Panc1 (cell line): ENCODE measurements around the gene FBXO15. TPM values are rescaled to one million over a fixed set of nuclear protein-coding genes. Genes with fewer than 3 reads are reported as not detected.

ENCODE experiments used
- ATAC-seq: fragments of 200-7000 bp; cut with Tn5 transposase; 2 replicates; pipeline ENCODE4 v1.9.1; 2020; ENCODE audit warnings: mild to moderate bottlenecking, moderate library complexity
- BruUV-seq: library from RNA; stranded (reverse); fragments of 400-500 nt; replicated peaks from 2 replicates; lab custom pipeline; 2021; lab: Mats Ljungman, UMichigan
- CTCF ChIA-PET: fragments of 300-600 bp; sonication (Branson Sonifier 250); formaldehyde crosslinking; loops from one replicate; lab custom pipeline; 2022; ENCODE audit warnings: antibody characterized with exemption; lab: Charles Lee
- POLR2A ChIA-PET: fragments of 300-600 bp; sonication (Branson Sonifier 250); formaldehyde crosslinking; loops from one replicate; lab custom pipeline; 2022; ENCODE audit warnings: antibody characterized with exemption; lab: Charles Lee
- DNase-seq: peaks from one replicate; pipeline ENCODE4 v3.0.0-alpha.2; 2010; ENCODE audit warnings: low read depth, low spot score
- H3K27ac ChIP-seq: 2 replicates; pipeline ENCODE4 v1.5.1; 2011; ENCODE audit warnings: mild to moderate bottlenecking, low read length, inconsistent platforms
- H3K27me3 ChIP-seq: fragments of 200-500 bp; sonication (Bioruptor generic); 2 replicates; pipeline ENCODE4 v1.6.0; 2014; ENCODE audit warnings: low read length, inconsistent platforms; ENCODE audit not compliant: control insufficient read depth, insufficient read depth
- H3K36me3 ChIP-seq: fragments of 200-500 bp; sonication (Bioruptor generic); 2 replicates; pipeline ENCODE4 v1.5.1; 2014; ENCODE audit warnings: inconsistent platforms, mild to moderate bottlenecking, low read length, moderate library complexity; ENCODE audit not compliant: control insufficient read depth, insufficient read depth
- H3K4me1 ChIP-seq: 2 replicates; pipeline ENCODE4 v1.5.1; 2011; ENCODE audit warnings: inconsistent platforms, mild to moderate bottlenecking, low read length, moderate library complexity; ENCODE audit not compliant: control insufficient read depth, insufficient read depth
- H3K4me3 ChIP-seq, 2 experiments: 2 replicates each; pipeline ENCODE4 v1.5.1; 2011 to 2012; ENCODE audit warnings: low read depth in 2 of 2, low read length in 2 of 2, mild to moderate bottlenecking in 2 of 2, inconsistent platforms in 1 of 2, moderate library complexity in 1 of 2
- H3K9me3 ChIP-seq: fragments of 200-500 bp; sonication (Bioruptor generic); 2 replicates; pipeline ENCODE4 v1.5.1; 2014; ENCODE audit warnings: low read depth, mild to moderate bottlenecking, inconsistent platforms, low read length, moderate library complexity; ENCODE audit not compliant: control insufficient read depth, insufficient read depth
- POLR2AphosphoS5 ChIP-seq: IDR thresholded peaks from 2 replicates; pipeline ENCODE4 v1.6.1; 2012; ENCODE audit warnings: mild to moderate bottlenecking, low read depth, low read length, moderate library complexity
- SIN3A ChIP-seq: IDR thresholded peaks from 2 replicates; pipeline ENCODE4 v1.6.1; 2012; ENCODE audit warnings: low read depth, mild to moderate bottlenecking, low read length, moderate library complexity, borderline replicate concordance; ENCODE audit not compliant: insufficient read depth
- TCF7L2 ChIP-seq: IDR thresholded peaks from 2 replicates; pipeline ENCODE4 v1.6.1; 2011; ENCODE audit warnings: mild to moderate bottlenecking, low read depth, low read length, inconsistent platforms
- in situ Hi-C: cut with HindIII; loops from 2 replicates; pipeline ENCODE4 v1.10.0; 2016; ENCODE audit warnings: low sequenced_read_pairs, low pct_unique_long_range_greater_than_20kb
- intact Hi-C: fragments of 100-400 bp; cut with micrococcal nuclease; formaldehyde crosslinking; loops from one replicate; pipeline ENCODE4 v1.10.0; 2022; ENCODE audit not compliant: unreplicated experiment
- total RNA-seq: library from RNA; stranded (reverse); gene quantifications from one replicate; pipeline ENCODE4 v1.2.1, GENCODE V29; 2021; ENCODE audit not compliant: unreplicated experiment
- TF ChIP-seq, protein P1 (sequence below): fragments of 450-650 bp; IDR thresholded peaks from 2 replicates; pipeline ENCODE4 v1.5.1; 2017; ENCODE audit warnings: mild to moderate bottlenecking
- TF ChIP-seq, protein P2 (sequence below), 2 experiments: IDR thresholded peaks; 2 replicates each; pipeline ENCODE4 v1.6.1; 2011 to 2012; ENCODE audit warnings: low read depth in 2 of 2, control low read depth in 1 of 2, low read length in 1 of 2, mild to moderate bottlenecking in 1 of 2, moderate library complexity in 1 of 2; ENCODE audit not compliant: insufficient read depth in 1 of 2

FBXO15 gene
- total RNA-seq, 1 experiment from 2014 or later, result 1.9 TPM

DNA sequence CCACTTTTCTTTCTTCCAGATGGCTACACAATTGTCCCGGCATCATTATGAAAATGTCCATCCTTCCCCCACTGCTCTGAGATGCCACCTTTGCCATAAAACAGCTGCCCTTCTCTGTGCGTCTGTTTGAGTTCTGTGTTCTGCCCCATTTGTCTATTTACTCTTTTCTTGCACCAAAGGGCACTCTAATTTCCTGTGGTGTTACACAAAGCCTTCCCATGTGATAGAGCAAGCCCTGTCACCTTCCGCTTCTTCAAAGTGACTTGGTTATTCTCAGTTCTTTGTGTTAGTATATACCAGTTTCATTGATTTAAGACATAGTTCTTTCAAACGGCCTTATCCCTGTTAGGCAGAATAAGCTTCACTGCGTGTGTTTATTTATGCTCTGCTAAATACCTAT lies 84.1 kb downstream of the FBXO15 start:
- in situ Hi-C loops, result no loop called here
- no TSS peak for BruUV-seq

DNA sequence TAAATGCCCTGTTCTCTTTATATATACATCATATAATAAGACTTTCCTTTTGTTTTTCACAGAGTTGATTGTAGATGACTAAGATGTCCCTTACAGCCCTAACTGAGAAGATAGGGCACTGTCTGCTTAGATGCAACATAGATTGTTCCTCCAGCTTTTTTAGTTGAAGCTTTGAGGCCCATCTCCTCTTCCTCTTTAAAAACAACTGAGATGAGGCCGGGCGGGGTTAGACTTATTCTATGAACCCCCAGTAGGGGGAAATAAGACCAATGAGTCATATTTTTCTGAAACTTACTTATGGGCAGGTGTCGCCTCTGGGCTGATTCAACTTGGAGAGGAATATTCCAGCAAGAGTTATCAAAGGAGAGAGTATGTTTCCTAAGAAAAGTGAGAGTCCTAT lies 84.6 kb downstream of the FBXO15 start:
- no peak overlapping the region for H3K4me3 ChIP-seq
- POLR2A ChIA-PET, result no interaction called here
- H3K9me3 ChIP-seq, result no peaks in the 10 kb centered on the region
- in situ Hi-C loops (no loop called here), intact Hi-C loops (no loop called here)
- ATAC-seq (no peak), DNase-seq (no peak)
- no TSS peak for BruUV-seq
- CTCF ChIA-PET, result interaction anchor here (0.6 kb wide), 1 partner anchor 65 kb away, joined by 3 read pairs; no protein-coding TSS in a partner anchor
- H3K27me3 ChIP-seq, result peaks cover 25% of the 10 kb centered on the region
- no peak overlapping the region for H3K27ac ChIP-seq
- no peaks in the 10 kb centered on the region for H3K36me3 ChIP-seq
- TF ChIP-seq, protein P1, sequence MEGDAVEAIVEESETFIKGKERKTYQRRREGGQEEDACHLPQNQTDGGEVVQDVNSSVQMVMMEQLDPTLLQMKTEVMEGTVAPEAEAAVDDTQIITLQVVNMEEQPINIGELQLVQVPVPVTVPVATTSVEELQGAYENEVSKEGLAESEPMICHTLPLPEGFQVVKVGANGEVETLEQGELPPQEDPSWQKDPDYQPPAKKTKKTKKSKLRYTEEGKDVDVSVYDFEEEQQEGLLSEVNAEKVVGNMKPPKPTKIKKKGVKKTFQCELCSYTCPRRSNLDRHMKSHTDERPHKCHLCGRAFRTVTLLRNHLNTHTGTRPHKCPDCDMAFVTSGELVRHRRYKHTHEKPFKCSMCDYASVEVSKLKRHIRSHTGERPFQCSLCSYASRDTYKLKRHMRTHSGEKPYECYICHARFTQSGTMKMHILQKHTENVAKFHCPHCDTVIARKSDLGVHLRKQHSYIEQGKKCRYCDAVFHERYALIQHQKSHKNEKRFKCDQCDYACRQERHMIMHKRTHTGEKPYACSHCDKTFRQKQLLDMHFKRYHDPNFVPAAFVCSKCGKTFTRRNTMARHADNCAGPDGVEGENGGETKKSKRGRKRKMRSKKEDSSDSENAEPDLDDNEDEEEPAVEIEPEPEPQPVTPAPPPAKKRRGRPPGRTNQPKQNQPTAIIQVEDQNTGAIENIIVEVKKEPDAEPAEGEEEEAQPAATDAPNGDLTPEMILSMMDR, result no peak
- TF ChIP-seq SIN3A (no peak), TCF7L2 (no peak), POLR2AphosphoS5 (no peak)
- TF ChIP-seq, protein P2, sequence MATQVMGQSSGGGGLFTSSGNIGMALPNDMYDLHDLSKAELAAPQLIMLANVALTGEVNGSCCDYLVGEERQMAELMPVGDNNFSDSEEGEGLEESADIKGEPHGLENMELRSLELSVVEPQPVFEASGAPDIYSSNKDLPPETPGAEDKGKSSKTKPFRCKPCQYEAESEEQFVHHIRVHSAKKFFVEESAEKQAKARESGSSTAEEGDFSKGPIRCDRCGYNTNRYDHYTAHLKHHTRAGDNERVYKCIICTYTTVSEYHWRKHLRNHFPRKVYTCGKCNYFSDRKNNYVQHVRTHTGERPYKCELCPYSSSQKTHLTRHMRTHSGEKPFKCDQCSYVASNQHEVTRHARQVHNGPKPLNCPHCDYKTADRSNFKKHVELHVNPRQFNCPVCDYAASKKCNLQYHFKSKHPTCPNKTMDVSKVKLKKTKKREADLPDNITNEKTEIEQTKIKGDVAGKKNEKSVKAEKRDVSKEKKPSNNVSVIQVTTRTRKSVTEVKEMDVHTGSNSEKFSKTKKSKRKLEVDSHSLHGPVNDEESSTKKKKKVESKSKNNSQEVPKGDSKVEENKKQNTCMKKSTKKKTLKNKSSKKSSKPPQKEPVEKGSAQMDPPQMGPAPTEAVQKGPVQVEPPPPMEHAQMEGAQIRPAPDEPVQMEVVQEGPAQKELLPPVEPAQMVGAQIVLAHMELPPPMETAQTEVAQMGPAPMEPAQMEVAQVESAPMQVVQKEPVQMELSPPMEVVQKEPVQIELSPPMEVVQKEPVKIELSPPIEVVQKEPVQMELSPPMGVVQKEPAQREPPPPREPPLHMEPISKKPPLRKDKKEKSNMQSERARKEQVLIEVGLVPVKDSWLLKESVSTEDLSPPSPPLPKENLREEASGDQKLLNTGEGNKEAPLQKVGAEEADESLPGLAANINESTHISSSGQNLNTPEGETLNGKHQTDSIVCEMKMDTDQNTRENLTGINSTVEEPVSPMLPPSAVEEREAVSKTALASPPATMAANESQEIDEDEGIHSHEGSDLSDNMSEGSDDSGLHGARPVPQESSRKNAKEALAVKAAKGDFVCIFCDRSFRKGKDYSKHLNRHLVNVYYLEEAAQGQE (IDR thresholded peaks at IDR 0.05; ENCODE audit: insufficient read depth in 1 of 2, low read depth in 2 of 2, low read length in 1 of 2), result no peak
- H3K4me1 ChIP-seq, result no peaks in the 10 kb centered on the region

More for the DNA sequence above, 84.1 kb downstream of the FBXO15 start:
- TF ChIP-seq TCF7L2 (no peak), POLR2AphosphoS5 (no peak), SIN3A (no peak)
- TF ChIP-seq, protein P1, result no peak; the same call in 1 of the 2 replicates
- TF ChIP-seq, protein P2 (IDR thresholded peaks at IDR 0.05; ENCODE audit: insufficient read depth in 1 of 2, low read depth in 2 of 2, low read length in 1 of 2), result no peak
- ChIA-PET CTCF (interaction anchor here (0.6 kb wide), 1 partner anchor 64 kb away, joined by 3 read pairs; no protein-coding TSS in a partner anchor), POLR2A (no interaction called here)
- H3K4me3 ChIP-seq, result no peak overlapping the region
- DNase-seq (no peak), ATAC-seq (no peak)
- no peaks in the 10 kb centered on the region for H3K36me3 ChIP-seq
- no peaks in the 10 kb centered on the region for H3K9me3 ChIP-seq
- no peak overlapping the region for H3K27ac ChIP-seq
- peaks cover 27% of the 10 kb centered on the region for H3K27me3 ChIP-seq
- no peaks in the 10 kb centered on the region for H3K4me1 ChIP-seq
- intact Hi-C loops, result no loop called here
